ENCODE data around the gene KDM1B. TPM values are rescaled to one million over a fixed set of nuclear protein-coding genes. Genes with fewer than 3 reads are reported as not detected.

KDM1B gene
- total and polyA plus RNA-seq, 2 donors (not counting 3 experiments of a cell fraction or from before 2014, with no cell fraction given) = 3.0 to 10.8 TPM

- POLR2A ChIA-PET = no interaction called here
- intact Hi-C loops (cut with micrococcal nuclease) = no loop called here
These were observed 99.6 kb downstream of the KDM1B start for GRCh38 chr6:18254793-18255192.

More at GRCh38 chr6:18254793-18255192, 99.6 kb downstream of the KDM1B start:
- H4K20me1 ChIP-seq (replicated peaks; ENCODE audit: control insufficient read depth, extremely low read depth, insufficient read depth, low read length) = peaks cover 2% of the 10 kb centered on the region
- no peak overlapping the region for H3K4me3 ChIP-seq (replicated peaks in 1 of 3; ENCODE audit: insufficient read depth in 1 of 3, low read depth in 1 of 3, low read length in 3 of 3)
- dilution Hi-C loops (cut with MboI; ENCODE audit: extremely low pct_ligation_motif_present, low sequenced_read_pairs) = no loop called here
- no TSS peak for BruUV-seq (replicated peaks)
- DNase-seq (ENCODE audit: low read depth, low spot score) (no peak), FAIRE-seq (no peak)
- no peak overlapping the region for H2AFZ ChIP-seq (ENCODE audit: low read depth, low read length)
- H3K4me2 ChIP-seq (ENCODE audit: insufficient read depth, low read length) = no peak overlapping the region
- no peak for TF ChIP-seq MYC (IDR thresholded peaks at IDR 0.05; ENCODE audit: low read depth, low read length)
- TF ChIP-seq CTCF (IDR thresholded peaks at IDR 0.05; ENCODE audit: extremely low read depth in 1 of 2, insufficient read depth in 1 of 2, low read depth in 1 of 2, low read length in 2 of 2) = no peak
- no peak for TF ChIP-seq JUN (IDR thresholded peaks at IDR 0.05; ENCODE audit: borderline replicate concordance, insufficient read depth, insufficient read length, low read depth)
- no peak for TF ChIP-seq FOS (IDR thresholded peaks at IDR 0.05; ENCODE audit: borderline replicate concordance, insufficient read depth, low read length)
- TF ChIP-seq MAX (IDR thresholded peaks at IDR 0.05; ENCODE audit: insufficient read depth, insufficient read length) = no peak
- TF ChIP-seq POLR2A (IDR thresholded peaks at IDR 0.05; ENCODE audit: low read depth, low read length) = no peak
- no peak for TF ChIP-seq EZH2 (IDR thresholded peaks at IDR 0.05; ENCODE audit: borderline replicate concordance, low read depth, low read length, severe bottlenecking)
- TF ChIP-seq POLR2AphosphoS5 (IDR thresholded peaks at IDR 0.05; ENCODE audit: insufficient read depth, low read depth, low read length) = no peak
- TF ChIP-seq GATA2 (IDR thresholded peaks at IDR 0.05; ENCODE audit: insufficient read depth, insufficient read length, low read depth, low read length) = no peak
- H3K4me1 ChIP-seq (ENCODE audit: control insufficient read depth, extremely low read depth, insufficient read depth, low read length) = peaks cover under 1% of the 10 kb centered on the region
- H3K9me1 ChIP-seq (replicated peaks; ENCODE audit: control insufficient read depth, extremely low read depth, insufficient read depth, low read length) = no peaks in the 10 kb centered on the region
- no peak overlapping the region for H3K27ac ChIP-seq (ENCODE audit: insufficient read depth, low read depth, low read length)
- peaks cover 89% of the 10 kb centered on the region for H3K79me2 ChIP-seq (ENCODE audit: control insufficient read depth, insufficient read depth, low read length)
- H3K36me3 ChIP-seq (ENCODE audit: control insufficient read depth in 2 of 2, extremely low read depth in 1 of 2, insufficient read depth in 2 of 2, low read length in 2 of 2) = peaks cover 4 to 45% of the 10 kb centered on the region in 2 experiments
- CTCF ChIA-PET = interaction anchor here (1.9 kb wide), 1 partner anchor 248 kb away, joined by 6 read pairs; no protein-coding TSS in a partner anchor
- no peak overlapping the region for H3K9ac ChIP-seq (replicated peaks; ENCODE audit: extremely low read depth, insufficient read depth, low read length)
- no peaks in the 10 kb centered on the region for H3K9me3 ChIP-seq (replicated peaks; ENCODE audit: control insufficient read depth, insufficient read depth, low read length)
- H3K27me3 ChIP-seq (ENCODE audit: control insufficient read depth in 2 of 2, insufficient read depth in 2 of 2, low read length in 2 of 2) = no peaks in the 10 kb centered on the region
